ENCODE measurements around the gene RAB20.

The RAB20 gene

DNA sequence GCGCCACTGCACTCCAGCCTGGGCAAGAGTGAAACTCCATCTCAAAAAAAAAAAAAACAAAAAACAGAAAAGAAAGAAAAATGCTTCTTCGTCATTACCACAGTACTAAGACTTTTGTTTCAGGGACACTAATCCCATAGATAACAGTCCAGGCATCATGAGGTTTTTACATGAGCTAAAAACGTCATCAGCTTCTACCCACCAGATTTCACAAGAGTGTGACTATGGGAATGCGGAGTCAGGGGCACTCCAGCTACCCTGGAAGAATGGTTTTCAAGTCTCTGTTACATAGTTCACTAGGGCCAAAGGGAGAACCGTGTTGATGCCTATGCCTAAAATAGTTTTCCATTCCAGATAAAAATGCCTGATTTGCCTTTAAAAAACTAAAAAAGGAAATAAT is 33.2 kb downstream of the RAB20 start:
- no peak for DNase-seq

DNA sequence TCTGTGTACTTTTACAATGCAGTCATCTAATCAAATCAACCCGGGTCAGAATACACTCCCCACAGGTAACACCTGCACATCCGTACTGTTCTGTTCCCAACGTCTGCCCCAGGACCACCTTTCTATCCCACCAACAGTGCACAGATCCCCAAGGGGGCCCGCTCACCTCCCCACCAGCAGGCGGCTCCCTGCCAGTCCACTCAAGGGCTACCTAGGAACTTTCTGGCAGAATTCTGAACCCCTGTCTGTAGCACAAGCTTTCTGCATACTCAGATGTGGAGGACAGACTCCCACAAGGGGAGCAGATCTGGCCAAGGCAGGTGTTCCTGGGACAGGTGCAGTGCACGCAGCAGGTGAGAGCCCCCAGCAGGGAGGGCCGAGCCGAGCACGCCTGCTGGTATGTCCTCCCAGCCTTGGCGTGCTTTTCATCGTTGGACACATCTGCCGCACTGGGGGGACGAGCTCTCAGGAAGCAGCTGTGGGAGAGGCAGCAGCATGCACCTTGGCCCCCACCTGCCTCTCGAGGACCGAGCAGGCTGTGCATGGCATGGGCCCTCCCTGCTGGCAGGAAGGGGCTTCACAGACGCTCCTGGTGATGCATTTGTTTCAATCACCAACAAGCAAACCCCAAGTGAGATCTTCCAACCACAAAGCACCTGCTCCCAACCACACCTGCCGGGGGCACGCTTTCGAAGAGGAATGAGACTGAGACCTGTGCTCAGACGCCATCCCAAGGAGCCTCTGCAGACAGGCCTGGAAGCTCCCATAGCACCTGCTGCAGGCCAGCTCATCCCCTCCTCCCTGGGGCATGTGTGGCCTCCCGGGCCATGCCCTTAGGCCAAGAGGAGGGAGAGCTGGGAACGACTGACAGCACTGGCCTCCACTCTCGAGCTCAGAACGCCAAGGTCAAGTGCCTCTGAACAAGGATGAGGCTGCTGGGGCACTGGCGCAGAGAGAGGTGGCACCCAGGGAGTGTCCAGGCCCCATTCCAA is 35.9 kb downstream of the RAB20 start:
- no peak for DNase-seq

DNA sequence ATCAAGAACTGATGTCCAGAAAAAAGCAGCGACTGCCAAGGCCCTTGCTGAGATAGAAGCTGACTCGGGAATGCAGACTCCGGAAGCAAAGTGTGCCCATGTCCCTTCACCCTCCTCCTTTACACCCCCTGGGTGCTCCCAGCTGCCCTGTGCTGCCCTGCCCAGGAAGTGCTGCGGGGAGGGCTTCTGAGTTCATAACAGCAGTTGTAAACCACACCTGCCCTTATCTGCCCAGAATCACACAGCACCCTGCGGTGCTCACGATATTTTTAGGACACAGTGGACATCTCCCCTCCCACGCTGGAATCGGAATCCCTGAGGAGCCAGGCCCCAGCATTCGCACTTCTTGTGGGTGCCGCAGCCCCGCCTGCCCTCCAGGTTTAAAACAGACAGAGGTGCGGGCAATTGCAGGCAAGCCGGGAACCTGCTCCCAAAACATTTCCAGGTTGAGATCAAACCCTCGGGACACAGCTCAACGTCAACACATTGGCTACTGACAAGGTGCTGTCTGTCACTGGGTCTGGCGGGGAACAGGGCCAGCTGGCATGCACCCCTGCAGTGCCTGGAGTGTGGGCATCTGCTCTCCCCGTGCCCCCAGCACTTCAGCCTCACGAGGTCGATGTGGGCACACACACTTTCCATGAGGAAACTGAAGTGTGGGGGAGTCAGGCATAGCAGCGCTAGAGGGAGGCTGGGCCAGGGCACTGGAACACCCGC is 36.8 kb downstream of the RAB20 start:
- no peak for DNase-seq

DNA sequence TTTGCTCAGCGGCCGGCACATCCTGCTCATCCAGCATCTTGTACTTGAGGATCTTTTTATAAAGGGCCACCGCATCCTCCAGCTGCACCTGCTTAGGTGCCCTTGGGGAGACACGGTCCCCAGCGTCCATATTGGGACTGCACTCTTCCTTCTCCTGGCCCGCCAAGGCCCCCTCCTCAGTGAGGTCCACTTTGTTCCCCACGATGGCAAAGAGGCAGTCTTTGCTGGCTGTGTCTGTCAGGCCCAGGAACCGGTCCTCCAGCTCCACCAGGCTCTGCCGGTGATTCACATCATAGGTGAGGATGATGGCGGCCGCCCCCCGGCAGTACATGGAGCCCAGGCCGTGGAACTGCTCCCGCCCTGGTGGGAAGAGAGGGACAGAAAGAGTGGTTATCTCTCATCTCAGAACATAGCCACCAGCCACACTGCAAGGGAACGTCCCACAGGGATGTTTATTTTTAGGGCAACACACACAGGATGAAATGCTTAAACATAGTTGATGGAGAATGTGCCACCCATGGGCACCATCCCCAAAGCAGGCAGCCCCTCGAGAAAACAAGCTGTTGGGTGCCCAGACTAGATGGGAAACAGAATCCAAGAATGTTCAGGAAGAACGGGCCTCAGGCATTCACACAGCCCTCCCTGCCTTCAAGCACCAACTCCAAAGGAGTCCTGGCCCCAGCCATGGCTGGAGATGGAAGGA is 37.5 kb downstream of the RAB20 start:
- DNase-seq, result no peak

DNA sequence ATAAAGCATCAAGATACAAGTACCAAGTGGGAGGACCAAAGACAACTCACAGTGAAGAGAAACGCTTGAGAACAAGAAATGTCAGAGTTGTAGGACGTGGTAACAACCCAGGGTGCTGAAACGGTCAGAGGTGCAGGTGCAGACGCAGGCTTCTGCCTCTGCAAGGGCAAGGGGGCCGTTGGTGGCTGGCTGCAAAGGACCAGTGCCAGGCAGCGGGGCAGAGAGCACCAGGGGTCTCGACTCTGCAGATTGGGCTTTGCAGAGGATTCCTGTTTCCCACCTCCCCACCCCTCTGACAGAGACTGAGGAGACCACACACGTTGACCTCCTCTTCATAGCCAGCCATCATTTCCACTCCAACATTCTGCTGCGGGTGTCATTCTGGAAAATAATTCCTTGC is 38.3 kb downstream of the RAB20 start:
- no peak for DNase-seq

DNA sequence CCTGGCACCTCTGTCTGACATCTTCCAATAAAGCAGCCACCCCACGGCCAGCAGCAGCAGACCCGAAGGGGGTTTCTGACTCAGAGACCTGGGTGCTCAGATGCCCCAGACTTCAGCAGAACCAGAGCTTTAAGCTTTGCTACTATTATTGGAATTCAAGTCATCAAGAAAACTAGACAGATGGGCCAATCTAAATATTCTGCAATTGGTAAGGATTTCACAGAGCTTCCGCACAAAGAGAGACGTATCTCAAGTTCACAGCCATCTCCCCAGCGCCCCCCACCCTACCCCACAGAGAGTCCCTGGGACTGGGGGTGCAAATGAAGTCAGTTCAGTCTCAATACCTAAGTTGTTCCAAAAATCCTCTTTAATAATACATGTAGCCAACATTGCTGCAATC is 38.8 kb downstream of the RAB20 start:
- DNase-seq, result no peak

DNA sequence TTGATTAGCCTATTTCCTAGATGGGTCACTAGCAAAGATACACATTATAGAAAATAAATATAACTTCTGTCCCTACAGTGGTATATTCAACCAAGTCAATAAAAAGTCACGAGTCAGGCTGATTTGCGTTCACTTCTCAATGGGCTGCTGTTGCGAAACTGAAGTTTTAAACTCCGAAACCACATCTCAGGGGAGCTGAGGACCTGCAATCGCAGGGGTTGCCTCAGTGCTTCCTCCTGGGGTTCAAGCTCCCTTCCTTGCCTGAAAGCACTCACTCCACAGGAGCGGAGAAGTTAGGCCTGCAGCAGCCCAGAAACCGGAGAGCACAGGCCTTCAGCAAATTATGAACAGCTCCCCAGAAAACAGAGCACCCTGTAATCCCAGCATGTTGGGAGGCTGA is 39.6 kb downstream of the RAB20 start:
- DNase-seq, result no peak

DNA sequence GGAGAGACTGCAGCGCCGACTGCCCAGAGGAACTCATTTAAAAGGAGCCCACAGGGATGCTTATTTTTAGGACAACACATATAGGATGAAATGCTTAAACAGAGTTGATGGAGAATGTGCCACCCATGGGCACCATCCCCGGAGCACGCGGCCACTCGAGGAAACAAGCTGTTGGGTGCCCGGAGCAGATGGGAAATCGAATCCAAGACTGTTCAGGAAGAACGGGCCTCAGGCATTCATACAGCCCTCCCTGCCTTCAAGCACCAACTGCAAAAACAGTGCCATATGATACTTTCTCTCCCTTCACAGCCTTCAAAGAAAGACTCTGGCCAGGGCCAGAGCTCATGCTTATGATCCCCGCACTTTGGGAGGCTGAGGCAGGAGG is 40.2 kb downstream of the RAB20 start:
- no peak for DNase-seq

DNA sequence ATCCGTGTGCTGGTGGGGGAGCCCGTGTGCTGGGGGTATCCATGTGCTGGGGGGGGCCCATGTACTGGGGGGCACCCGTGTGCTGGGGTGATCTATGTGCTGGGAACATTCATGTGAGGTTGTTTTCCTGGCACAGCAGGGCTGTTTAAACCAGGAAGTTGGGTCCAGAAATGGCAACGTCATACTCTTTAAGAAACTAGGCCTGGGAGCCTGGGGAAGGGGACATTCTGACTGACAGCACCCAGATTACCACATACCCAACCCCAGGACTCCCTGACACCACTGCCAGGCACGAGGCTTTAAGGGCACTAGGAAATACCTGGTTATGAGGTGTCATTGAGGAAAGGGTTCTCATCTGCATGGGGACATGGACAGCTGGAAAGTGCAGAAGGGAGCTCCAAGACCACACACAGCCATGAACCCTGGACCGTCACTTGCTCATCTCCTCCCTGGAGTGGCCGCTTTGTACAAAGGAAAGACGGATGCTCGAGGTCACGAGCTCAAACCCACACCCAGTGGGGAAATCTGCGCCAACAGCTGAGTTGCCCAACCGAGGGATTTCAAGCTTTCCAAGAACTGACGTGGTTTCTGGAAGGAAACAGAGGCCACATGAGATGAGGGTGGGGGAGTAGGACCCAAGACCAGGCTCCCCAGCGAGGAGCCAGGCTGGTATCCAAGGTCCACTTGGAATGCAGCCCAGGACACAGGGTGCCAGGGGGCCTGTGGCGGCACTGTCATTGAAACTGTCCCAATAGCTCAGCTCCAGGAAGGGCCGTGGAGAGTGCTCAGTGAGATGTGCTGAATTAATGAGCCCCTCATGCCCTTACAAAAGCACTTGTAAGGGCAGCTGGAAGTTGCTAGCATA is 40.9 kb downstream of the RAB20 start:
- DNase-seq, result no peak

DNA sequence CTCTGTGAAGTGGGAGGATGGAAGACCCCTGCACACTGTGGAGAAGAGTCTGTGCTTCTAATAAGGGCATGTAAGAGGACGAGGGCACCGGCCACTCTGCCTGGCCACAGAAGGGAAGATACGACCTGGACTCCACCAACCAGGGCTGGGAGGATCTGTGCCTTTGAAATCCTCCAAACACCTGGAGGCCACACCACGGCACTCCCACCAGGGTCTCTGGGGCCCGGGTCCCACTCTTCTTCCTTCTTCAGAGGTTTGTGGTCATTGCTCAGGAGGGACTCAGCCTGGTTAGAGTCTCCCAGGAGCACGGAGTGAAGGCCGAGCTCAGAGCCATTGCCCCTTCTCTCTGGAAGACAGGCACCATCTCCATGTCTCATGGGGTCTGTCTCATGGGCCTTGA is 42.0 kb downstream of the RAB20 start:
- no peak for DNase-seq

DNA sequence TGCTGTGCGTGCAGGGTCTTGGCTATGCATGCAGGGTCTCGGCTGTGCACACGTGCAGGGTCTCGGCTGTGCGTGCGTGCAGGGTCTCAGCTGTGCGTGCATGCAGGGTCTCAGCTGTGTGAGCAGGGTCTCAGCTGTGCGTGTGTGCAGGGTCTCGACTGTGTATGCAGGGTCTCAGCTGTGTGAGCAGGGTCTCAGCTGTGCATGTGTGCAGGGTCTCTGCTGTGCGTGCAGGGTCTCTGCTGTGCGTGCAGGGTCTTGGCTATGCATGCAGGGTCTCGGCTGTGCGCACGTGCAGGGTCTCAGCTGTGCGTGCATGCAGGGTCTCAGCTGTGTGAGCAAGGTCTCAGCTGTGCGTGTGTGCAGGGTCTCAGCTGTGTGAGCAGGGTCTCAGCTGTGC is 42.5 kb downstream of the RAB20 start:
- DNase-seq, result no peak

DNA sequence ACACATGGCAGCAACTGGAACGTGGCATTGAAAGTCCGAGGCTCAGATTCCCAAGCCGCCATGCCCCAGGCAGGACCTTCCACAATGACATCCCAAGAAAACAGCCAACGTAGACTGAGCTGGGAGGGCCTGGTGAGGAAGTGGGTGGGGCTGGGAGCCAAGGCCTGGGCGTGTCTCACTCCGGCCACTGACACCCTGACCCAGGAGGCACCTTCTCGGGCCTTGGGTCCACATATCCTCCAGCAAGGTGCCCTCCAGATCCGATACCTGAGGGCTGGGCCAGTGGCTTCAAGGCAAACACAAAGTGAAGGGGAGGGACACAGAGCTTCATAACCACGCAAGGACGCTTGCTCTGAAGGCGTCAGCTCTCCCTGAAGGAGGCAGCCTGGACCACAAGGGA is 43.0 kb downstream of the RAB20 start:
- no peak for DNase-seq

DNA sequence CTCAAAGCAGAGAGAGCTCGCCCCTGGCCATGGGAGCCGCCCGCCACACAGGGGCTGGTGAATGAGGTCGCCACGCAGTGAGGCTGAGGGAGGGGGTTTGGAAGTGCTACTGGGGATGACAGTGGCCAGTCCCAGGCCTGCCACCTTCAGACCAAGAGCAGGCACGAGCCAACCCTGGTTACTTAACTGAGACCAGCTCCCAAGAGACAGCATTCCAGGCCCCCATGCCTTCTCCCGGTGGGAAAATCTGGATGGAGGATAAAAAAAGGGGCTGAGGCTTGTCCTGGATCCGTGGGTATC is 43.3 kb downstream of the RAB20 start:
- no peak for DNase-seq

DNA sequence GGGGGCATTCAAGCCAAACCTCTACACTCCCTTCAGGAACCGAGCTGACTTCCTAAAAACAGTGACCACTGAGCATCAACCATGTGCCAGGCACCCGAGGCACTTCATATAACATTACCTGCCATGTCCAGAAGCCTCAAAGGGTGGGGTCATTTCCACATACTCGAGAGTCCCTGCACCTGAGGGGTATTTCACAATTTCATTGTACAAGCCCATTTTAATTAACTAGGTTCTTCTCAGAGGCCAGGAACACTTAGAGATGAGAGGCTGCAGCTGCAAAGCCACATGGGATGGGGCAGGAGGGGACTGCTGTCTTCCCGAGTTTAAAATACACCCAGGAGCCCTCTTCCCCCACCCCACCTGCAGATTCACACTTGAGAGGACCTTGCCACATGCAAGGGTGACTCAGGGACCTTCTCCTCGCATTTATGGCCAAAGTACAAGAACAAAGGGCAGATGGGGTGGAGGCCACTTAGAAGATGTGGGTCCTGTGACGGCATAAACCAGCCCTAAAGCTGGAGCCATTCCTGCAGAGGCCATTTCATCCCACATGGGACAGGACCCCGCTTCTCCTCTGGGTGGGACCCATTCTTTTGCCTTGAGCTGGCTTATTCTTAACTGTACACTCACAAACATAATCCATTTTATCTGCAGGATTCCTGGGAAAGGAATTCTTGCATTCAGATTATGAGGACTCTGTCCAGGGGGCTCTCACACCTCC is 43.9 kb downstream of the RAB20 start:
- no peak for DNase-seq

DNA sequence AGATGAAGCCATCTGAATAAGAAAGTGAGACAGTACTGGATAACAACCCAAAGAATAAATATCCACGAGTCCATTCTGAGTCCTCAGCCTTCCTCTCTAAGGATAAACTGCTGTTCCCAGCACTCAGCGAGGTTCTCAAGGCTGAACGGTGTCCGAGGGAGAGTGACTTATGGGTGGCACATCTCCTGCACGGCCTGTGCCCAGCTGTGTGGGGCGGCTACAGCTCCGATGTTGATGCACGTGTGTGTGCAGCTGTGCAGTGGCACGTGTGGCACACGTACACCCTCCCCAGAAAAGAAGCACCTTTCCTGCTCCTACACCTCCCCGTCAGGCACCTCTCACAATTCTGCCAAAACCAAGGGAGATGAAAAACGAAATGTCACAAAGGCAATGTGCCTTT is 45.0 kb downstream of the RAB20 start:
- no peak for DNase-seq

DNA sequence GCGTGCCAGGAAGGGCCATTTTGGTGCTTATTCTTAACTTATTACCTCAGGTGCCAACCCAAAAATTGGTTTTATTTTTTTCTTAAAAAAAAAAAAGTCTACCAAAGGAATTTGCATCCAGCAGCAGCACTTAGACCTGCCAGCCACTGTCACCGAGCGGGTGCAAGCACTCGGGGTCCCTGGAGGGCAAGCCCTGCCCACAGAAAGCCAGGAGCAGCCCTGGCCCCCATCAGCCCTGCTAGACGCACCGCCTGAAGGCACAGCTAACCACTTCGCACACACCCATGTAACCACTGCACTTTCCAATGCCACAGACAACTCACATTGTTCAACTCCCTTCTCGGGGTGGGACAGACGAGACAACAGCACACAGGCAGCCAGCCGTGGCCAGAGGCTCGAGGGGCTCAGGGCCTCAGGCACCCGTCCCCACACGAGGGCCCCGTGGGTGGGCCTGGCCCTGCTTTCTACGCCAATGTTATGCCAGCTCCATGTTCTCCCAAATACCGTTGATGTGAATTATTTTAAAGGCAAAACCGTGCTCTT is 49.3 kb downstream of the RAB20 start:
- no peak for DNase-seq

DNA sequence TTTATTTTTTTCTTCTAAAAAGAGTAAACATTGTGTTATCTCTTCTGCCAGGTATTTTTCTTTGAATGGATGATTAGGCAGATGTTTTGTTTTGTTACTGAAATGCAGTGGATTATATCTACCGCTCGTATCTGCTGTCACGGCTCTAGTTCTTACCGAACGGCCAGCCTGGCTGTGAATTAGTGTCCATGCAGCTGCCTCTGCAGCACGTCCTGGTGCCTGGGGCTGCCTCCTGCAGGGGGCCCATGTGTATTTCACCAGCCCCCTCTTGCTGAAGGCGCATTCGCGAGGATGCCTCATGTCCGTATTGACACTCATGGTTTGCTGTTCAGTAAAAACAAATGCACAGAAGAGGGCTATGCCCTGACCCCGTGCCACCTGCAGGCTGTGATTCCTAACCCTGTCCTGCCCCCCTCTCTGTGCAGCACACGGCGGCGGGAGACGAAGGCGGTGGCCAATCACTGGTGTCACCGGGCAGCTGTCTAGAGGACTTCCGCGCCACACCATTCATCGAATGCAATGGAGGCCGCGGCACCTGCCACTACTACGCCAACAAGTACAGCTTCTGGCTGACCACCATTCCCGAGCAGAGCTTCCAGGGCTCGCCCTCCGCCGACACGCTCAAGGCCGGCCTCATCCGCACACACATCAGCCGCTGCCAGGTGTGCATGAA is 49.9 kb downstream of the RAB20 start:
- DNase-seq, result no peak

DNA sequence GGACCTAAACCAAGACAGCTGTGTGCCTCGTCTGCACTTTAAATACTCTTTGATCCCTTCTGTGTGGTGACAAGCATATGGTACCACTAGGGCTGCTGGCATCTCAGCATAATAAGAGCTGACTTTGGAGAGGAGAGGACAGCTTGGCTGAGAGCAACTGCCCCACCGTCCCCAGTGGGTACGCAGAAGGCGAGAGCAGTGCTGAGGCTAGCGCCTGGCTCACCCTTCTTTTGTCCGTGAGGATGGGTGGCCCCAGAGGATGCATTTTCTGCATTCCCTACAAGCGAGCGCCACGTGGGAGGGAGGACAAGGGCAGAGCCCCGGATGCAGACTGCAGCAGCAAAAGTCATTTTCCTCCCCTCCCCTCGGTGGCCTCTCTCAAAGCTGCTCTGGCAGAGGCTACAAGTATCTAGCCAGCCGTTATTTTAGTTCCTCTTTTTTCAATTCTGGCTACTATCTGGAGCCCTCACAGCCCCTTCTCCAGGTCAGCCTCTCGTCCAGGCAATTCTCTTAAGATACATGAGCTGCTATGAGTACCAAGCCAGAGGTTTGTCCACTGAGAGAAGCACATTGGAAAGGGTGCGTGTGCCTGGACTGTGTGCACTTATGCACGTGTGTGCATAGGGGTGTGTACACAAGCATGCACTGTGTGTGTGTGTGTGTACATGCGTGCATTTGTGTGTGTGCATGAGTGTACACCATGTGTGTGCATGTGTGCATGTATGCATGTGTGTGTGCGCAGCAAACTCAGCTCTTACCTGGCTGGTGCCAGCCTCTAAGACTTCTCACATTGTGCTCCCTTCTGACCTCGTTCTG is 51.3 kb downstream of the RAB20 start:
- no peak for DNase-seq

DNA sequence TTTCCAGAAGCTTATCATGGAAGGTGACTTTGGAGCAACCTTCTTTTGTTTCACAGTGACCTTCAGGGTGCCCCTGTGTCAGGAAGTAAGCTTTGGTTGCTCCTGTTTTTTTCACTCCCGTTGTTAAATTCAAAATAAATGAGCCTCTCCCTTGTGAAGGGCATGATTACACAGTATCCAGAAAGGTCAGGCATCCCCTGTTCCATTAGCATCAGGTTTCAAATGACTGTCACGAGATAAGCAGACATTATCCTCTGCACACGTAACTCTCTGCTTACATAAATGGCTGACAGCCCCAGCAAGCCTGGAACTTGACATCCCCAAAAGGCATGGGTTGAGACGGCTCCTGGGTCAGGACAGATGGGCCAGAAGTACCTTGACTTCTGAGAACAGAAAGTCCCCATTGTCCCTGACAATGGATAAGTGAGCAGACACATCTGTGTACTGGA is 52.0 kb downstream of the RAB20 start:
- DNase-seq, result no peak

DNA sequence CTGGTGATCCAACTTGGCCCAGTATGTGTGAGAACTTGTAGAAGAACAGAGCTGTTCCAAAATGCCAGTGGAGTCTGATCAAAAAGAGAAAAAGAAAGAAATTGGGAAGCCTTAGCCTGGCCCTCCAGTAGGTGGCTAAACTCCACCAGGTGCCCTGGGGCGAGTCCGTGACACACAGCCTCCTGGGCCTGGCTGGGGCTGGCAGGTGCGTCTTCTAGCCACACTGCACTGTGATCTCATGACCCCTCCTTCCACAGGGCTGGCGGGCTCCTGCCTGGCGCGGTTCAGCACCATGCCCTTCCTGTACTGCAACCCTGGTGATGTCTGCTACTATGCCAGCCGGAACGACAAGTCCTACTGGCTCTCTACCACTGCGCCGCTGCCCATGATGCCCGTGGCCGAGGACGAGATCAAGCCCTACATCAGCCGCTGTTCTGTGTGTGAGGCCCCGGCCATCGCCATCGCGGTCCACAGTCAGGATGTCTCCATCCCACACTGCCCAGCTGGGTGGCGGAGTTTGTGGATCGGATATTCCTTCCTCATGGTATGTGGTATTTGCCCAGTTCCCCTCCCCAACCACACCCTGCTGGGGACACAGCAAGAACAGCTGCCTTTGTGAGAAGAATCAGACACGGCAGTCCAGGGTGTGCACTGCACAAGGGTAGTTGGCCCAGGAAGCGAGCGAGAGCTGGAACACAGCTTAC is 53.7 kb downstream of the RAB20 start:
- no peak for DNase-seq

Measured in stimulated activated CD4-positive, alpha-beta T cell treated with anti-CD3 and anti-CD28 coated beads, Interleukin-4, amount 100 ng/mL, for 1 hour (primary cell).